ENCODE measurements around the gene ISG20.
"Not testable (repeated sequence)": the region's sequence is repeated elsewhere in the genome, so short reads cannot be mapped to it uniquely, and the experiment has no call there.

The ISG20 gene

DNA sequence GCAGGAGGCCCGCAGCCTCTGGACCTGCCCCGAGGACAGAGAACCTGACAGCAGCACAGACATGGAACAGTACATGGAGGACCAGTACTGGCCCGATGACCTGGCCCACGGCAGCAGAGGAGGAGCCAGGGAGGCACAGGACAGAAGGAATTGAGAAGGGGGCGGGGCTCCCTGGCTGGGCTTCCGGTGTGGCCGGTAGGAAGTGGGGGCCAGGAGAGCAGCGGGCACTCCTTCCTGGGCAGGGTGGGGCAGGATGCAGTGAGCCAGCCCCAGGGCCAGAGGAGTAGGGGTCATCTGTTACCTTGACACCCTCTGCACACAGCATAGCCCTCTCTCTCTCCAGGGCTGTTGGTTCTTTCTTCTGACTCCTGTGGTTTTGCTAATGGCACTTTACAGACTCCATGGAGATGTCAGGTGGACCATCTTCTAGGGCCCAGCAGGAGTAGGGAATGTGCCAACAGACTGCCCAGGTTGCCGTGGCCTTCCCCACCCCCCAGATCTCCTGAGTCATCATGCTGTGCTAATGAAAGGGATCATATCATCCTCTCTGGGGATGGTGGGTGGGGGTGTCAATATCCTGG is 8.6 kb upstream of the ISG20 start:
- DNase-seq (ENCODE audit: low read depth), result no peak
- no peak for TF ChIP-seq CTCF (IDR thresholded peaks at IDR 0.05; ENCODE audit: control insufficient read depth, insufficient read depth, low read depth, low read length, missing control alignments)
- no peak overlapping the region for H3K4me3 ChIP-seq (ENCODE audit: control insufficient read depth, low read depth, low read length)

DNA sequence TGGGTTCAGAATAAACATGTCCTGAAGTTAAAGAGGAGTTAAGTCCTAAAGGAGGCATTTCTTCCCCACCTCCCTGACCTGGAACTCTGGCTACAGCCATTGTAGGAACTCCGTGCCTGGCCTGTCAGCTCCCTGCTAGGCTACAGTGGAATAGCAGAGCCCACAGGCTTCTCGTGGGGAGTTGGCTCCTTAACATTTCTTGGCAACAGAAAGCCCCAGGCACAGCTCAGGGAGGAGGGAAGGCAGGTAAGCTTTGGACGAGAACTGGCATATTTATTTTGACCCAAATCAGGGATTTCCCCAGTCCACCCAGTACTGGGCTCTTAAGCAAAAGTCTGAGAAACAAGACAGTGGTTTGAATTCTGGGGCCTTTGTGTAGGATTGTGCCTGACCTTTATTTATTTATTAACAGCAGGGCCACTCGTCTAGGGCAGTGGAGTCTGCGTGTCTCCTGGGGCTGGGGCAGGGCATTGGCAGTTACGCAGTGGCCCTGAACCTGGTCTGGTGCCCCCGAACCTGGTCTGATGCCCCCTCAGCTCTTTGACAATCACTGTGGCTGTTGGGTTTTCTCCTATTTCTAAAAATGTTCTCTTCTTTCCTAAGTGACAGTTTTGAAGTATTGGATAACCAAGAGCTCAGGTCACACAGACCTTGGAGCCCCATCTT is 7.9 kb upstream of the ISG20 start:
- no peak overlapping the region for H3K4me3 ChIP-seq (ENCODE audit: control insufficient read depth, low read depth, low read length)
- no peak for DNase-seq (ENCODE audit: low read depth)
- no peak for TF ChIP-seq CTCF (IDR thresholded peaks at IDR 0.05; ENCODE audit: control insufficient read depth, insufficient read depth, low read depth, low read length, missing control alignments)

- DNase-seq (ENCODE audit: low read depth), result no peak
- H3K4me3 ChIP-seq (ENCODE audit: control insufficient read depth, low read depth, low read length), result no peak overlapping the region
- TF ChIP-seq CTCF (IDR thresholded peaks at IDR 0.05; ENCODE audit: control insufficient read depth, insufficient read depth, low read depth, low read length, missing control alignments), result no peak
These were observed 7.3 kb upstream of the ISG20 start for GRCh38 chr15:88631464-88632028.

DNA sequence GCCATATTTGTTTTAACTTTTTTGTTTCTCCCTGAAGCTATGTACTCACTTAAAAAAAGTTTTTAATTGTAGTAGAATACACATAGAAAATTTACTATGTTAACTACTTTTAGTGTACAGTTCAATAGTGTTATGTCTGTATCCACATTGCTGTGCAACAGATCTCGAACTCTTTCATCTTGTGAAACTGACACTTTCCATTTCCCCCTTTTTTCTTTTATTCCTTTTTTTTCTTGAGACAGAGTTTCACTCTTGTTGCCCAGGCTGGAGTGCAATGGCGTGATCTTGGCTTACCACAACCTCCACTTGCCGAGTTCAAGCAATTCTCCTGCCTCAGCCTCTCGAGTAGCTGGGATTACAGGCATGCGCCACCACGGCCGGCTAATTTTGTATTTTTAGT is 6.0 kb upstream of the ISG20 start:
- not testable (repeated sequence) for DNase-seq (ENCODE audit: low read depth); H3K4me3 ChIP-seq (ENCODE audit: control insufficient read depth, low read depth, low read length)

DNA sequence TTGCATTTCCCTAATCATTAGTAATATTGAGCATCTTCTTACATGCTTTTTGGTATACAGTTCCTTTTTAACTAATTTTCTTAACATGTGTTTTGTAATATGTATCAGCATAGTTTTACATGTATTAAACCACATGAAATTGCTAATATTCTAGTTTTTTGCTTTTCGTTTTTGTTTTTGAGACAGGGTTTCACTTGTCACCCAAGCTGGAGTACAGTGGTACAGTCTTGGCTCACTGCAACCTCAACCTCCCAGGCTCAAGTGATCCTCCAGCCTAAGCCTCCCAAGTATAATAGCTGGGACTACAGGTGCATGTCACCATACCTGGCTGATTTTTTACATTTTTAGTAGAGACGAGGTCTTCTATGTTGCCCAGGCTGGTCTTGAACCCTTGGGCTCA is 4.4 kb upstream of the ISG20 start:
- no peak for TF ChIP-seq CTCF (IDR thresholded peaks at IDR 0.05; ENCODE audit: control insufficient read depth, insufficient read depth, low read depth, low read length, missing control alignments)
- H3K4me3 ChIP-seq (ENCODE audit: control insufficient read depth, low read depth, low read length), result no peak overlapping the region
- DNase-seq (ENCODE audit: low read depth), result no peak

DNA sequence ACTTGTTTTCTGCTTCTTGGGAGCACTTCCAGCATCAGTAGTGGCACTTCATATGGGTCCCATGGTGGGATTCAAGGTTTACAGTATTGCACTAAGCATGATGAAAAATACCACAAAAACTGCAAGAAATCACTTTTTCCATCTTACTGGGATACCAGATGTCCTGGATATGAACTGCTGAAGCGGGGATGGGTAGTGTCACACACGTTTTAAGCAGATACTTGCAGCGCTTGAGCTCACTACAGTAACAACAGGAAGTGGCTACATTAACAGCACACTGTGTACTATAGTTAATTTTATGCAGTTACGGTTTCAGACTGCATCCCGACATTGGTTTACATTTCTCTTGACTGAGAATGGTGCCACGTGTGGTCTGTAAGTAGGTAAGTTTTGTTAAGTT is 3.5 kb upstream of the ISG20 start:
- H3K4me3 ChIP-seq (ENCODE audit: control insufficient read depth, low read depth, low read length), result no peak overlapping the region
- no peak for TF ChIP-seq CTCF (IDR thresholded peaks at IDR 0.05; ENCODE audit: control insufficient read depth, insufficient read depth, low read depth, low read length, missing control alignments)
- no peak for DNase-seq (ENCODE audit: low read depth)

GRCh38 chr15:88636050-88636449 is 2.8 kb upstream of the ISG20 start:
- no peak overlapping the region for H3K4me3 ChIP-seq (ENCODE audit: control insufficient read depth, low read depth, low read length)
- no peak for DNase-seq (ENCODE audit: low read depth)
- TF ChIP-seq CTCF (IDR thresholded peaks at IDR 0.05; ENCODE audit: control insufficient read depth, insufficient read depth, low read depth, low read length, missing control alignments), result no peak
